OCI-LY7 (cell line): ENCODE results near the gene REG4. TPM values are rescaled to one million over a fixed set of nuclear protein-coding genes. Genes with fewer than 3 reads are reported as not detected.

Experiments
- BruUV-seq: library from RNA; stranded (reverse); fragments of 400-500 nt; replicated peaks from 2 replicates; lab custom pipeline; 2021; lab: Mats Ljungman, UMichigan
- CTCF ChIA-PET: fragments of 300-600 bp; sonication (Branson Sonifier 250); formaldehyde crosslinking; loops from one replicate; lab custom pipeline; 2022; ENCODE audit warnings: antibody characterized with exemption; ENCODE audit not compliant: unreplicated experiment; lab: Charles Lee
- POLR2A ChIA-PET: fragments of 300-600 bp; sonication (Branson Sonifier 250); formaldehyde crosslinking; loops from one replicate; lab custom pipeline; 2022; ENCODE audit warnings: antibody characterized with exemption; lab: Charles Lee
- DNase-seq: peaks from one replicate; pipeline ENCODE4 v3.0.0-alpha.2; 2015; ENCODE audit warnings: low spot score
- H2AFZ ChIP-seq: fragments of 200-600 bp; sonication (generic), shearing (Covaris generic); 2 replicates; pipeline ENCODE4 v1.6.1; 2014; ENCODE audit warnings: mild to moderate bottlenecking, antibody characterized with exemption, low read length, moderate library complexity
- H3K27ac ChIP-seq: fragments of 200-600 bp; sonication (generic); 2 replicates; pipeline ENCODE4 v1.5.1; 2014; ENCODE audit warnings: mixed run types, low read depth, mild to moderate bottlenecking, moderate library complexity, low read length, inconsistent platforms; ENCODE audit not compliant: poor library complexity, severe bottlenecking
- H3K36me3 ChIP-seq: fragments of 200-600 bp; sonication (generic); 2 replicates; pipeline ENCODE4 v1.6.1; 2014; ENCODE audit warnings: mild to moderate bottlenecking, antibody characterized with exemption, low read length, moderate library complexity, mixed read lengths; ENCODE audit not compliant: insufficient read depth
- H3K4me1 ChIP-seq: fragments of 200-600 bp; sonication (generic); 2 replicates; pipeline ENCODE4 v1.5.1; 2014; ENCODE audit warnings: mild to moderate bottlenecking, low read length; ENCODE audit not compliant: insufficient read depth, poor library complexity, severe bottlenecking
- H3K4me2 ChIP-seq: fragments of 200-600 bp; sonication (generic); 2 replicates; pipeline ENCODE4 v1.6.1; 2014; ENCODE audit warnings: mild to moderate bottlenecking, low read length
- H3K4me3 ChIP-seq: fragments of 200-600 bp; sonication (generic); 2 replicates; pipeline ENCODE4 v1.5.1; 2014; ENCODE audit warnings: mild to moderate bottlenecking, low read depth, low read length; ENCODE audit not compliant: poor library complexity, severe bottlenecking
- H3K79me2 ChIP-seq: fragments of 200-600 bp; sonication (generic); 2 replicates; pipeline ENCODE4 v1.6.1; 2016; ENCODE audit warnings: low read depth, mild to moderate bottlenecking, low read length, moderate library complexity, mixed read lengths; ENCODE audit not compliant: insufficient read depth
- H3K9me2 ChIP-seq: fragments of 200-600 bp; sonication (generic); 2 replicates; pipeline ENCODE4 v1.6.1; 2016; ENCODE audit warnings: mild to moderate bottlenecking, low read length, mixed read lengths; ENCODE audit not compliant: insufficient read depth
- H3K9me3 ChIP-seq: fragments of 200-600 bp; sonication (generic); 2 replicates; pipeline ENCODE4 v1.6.1; 2014; ENCODE audit warnings: mild to moderate bottlenecking, mixed run types, low read length, mixed read lengths
- H4K20me1 ChIP-seq: fragments of 200-600 bp; sonication (generic); 2 replicates; pipeline ENCODE4 v1.6.1; 2014; ENCODE audit warnings: mild to moderate bottlenecking, antibody characterized with exemption, low read length, moderate library complexity, mixed read lengths; ENCODE audit not compliant: insufficient read depth
- EZH2phosphoT487 ChIP-seq: fragments of 200-600 bp; sonication (generic); IDR thresholded peaks from 2 replicates; pipeline ENCODE4 v1.6.1; 2018; ENCODE audit warnings: low read depth, borderline replicate concordance, mild to moderate bottlenecking, mixed run types, antibody characterized with exemption, low read length, moderate library complexity, mixed read lengths
- intact Hi-C: fragments of 100-400 bp; cut with micrococcal nuclease; formaldehyde crosslinking; loops from one replicate; pipeline ENCODE4 v1.10.0; 2022; ENCODE audit not compliant: unreplicated experiment
- total RNA-seq, 2 experiments: library from RNA; depleted of rRNA in 1 of 2; stranded (reverse); fragments of >200 nt in 1 of 2; shearing (Covaris generic) in 1 of 2; gene quantifications; 2 replicates each; pipeline ENCODE4 v1.2.3, GENCODE V29; 2014 to 2022
- TF ChIP-seq, protein P1 (sequence below): fragments of 200-600 bp; sonication (generic); conservative IDR thresholded peaks from 2 replicates; pipeline ENCODE4 v1.5.1; 2014; ENCODE audit warnings: mild to moderate bottlenecking, antibody characterized with exemption, low read length, moderate library complexity, mixed read lengths

REG4 gene
- total RNA-seq, 2 experiments from 2014 or later, result not detected

DNA sequence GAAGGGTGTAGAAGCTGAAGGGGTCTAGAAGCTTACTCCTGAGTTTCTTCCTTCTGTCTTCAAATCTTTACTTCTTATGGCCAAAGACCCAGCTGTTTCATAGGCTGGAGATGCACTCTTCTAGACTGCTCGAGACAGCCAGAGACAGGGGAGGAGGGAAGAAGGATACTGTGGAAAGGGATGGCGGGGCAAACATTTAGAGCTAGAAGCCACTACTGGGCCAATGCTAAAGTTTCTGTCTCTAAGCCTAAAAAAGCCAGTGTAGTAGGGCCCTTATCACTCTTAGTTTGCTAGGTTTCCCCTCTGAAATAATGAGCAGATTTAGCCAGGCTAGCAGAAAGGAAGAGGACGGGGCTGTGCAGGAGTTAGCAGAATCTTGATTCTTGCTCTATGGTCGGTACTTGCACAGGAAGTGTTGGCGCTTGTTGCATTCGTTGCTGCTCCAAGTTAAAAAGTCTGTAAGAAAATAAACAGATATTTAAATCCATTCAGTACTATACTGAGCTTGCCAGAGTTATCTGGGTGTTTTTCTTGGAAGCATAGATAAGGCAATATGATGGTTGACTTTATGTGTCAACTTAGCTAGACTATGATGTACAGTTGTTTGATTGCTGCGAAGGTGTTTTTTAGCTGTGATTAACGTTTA lies 16.9 kb downstream of the REG4 start:
- POLR2A ChIA-PET, result interaction anchor here (0.5 kb wide), 1 partner anchor 149 kb away, joined by 4 read pairs; no protein-coding TSS in a partner anchor
- H3K9me2 ChIP-seq, result no peaks in the 10 kb centered on the region

DNA sequence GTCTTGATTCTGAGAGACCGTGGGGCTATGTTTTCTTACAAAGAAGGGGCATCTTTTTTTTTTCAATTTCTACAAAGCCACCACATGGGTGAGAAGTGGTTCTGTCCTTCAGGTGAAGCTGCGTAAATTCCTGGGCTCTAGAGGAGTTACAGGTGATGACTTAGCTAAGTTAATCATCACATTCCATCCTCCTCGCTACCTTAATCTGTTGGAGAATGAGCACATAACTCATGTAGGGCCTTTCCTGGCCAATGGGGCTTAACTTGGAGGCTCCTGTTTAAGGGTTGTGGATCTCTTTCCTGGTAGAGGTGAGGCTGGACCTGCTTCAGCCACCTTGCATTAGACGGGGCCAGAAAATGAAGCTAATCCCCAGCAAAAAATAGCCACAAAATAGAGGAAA lies 19.9 kb downstream of the REG4 start:
- POLR2A ChIA-PET, result interaction anchor here (1.0 kb wide), 1 partner anchor 12 kb away, joined by 4 read pairs; no protein-coding TSS in a partner anchor

More for the DNA sequence above, 16.9 kb downstream of the REG4 start:
- no peak overlapping the region for H3K4me3 ChIP-seq
- no peaks in the 10 kb centered on the region for H3K9me3 ChIP-seq
- H2AFZ ChIP-seq, result no peak overlapping the region
- TF ChIP-seq, protein P1, sequence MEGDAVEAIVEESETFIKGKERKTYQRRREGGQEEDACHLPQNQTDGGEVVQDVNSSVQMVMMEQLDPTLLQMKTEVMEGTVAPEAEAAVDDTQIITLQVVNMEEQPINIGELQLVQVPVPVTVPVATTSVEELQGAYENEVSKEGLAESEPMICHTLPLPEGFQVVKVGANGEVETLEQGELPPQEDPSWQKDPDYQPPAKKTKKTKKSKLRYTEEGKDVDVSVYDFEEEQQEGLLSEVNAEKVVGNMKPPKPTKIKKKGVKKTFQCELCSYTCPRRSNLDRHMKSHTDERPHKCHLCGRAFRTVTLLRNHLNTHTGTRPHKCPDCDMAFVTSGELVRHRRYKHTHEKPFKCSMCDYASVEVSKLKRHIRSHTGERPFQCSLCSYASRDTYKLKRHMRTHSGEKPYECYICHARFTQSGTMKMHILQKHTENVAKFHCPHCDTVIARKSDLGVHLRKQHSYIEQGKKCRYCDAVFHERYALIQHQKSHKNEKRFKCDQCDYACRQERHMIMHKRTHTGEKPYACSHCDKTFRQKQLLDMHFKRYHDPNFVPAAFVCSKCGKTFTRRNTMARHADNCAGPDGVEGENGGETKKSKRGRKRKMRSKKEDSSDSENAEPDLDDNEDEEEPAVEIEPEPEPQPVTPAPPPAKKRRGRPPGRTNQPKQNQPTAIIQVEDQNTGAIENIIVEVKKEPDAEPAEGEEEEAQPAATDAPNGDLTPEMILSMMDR, result no peak
- intact Hi-C loops, result no loop called here
- H3K79me2 ChIP-seq, result no peaks in the 10 kb centered on the region
- no peak overlapping the region for H3K4me2 ChIP-seq
- H3K36me3 ChIP-seq, result no peaks in the 10 kb centered on the region
- DNase-seq, result no peak
- no peaks in the 10 kb centered on the region for H3K4me1 ChIP-seq
- CTCF ChIA-PET, result no interaction called here
- H4K20me1 ChIP-seq, result no peaks in the 10 kb centered on the region
- BruUV-seq, result no TSS peak
- no peak overlapping the region for H3K27ac ChIP-seq

More for the DNA sequence above, 19.9 kb downstream of the REG4 start:
- H2AFZ ChIP-seq, result no peak overlapping the region
- no peaks in the 10 kb centered on the region for H4K20me1 ChIP-seq
- no peak overlapping the region for H3K4me2 ChIP-seq
- no peak overlapping the region for H3K4me3 ChIP-seq
- CTCF ChIA-PET, result no interaction called here
- no TSS peak for BruUV-seq
- DNase-seq, result no peak
- H3K4me1 ChIP-seq, result no peaks in the 10 kb centered on the region
- TF ChIP-seq, protein P1, result no peak
- TF ChIP-seq EZH2phosphoT487, result no peak
- H3K36me3 ChIP-seq, result no peaks in the 10 kb centered on the region
- no peaks in the 10 kb centered on the region for H3K79me2 ChIP-seq
- no peaks in the 10 kb centered on the region for H3K9me3 ChIP-seq
- H3K27ac ChIP-seq, result no peak overlapping the region
- intact Hi-C loops, result no loop called here
- no peaks in the 10 kb centered on the region for H3K9me2 ChIP-seq
